ENCODE measurements around the gene TXNL4B. TPM values are rescaled to one million over a fixed set of nuclear protein-coding genes. Genes with fewer than 3 reads are reported as not detected.

The TXNL4B gene
- total RNA-seq, 2 donors from 2014 or later: 3.7 to 38.6 TPM

DNA sequence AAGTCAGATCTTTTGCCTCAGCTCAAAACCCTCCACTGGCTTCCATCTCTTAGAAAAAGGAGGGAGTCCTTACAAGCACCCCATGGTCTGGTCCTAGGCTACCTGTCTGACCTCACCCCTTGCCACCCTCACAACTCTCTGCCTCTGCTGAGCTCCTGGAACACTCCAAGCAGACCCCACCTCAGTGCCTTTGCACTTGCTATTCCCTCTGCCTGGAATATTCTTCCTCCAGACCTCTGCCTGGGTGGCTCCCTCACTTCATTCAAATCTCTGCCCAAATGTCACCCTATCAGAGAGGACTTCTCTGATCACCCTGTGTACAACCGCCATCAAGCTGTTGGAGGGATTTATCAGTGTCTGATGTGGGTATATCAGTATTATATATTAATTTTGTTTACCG, 41.1 kb upstream of the TXNL4B start:
- Histone ChIP-seq H3K9me3 (no peaks in the 10 kb centered on the region), H3K27me3 (replicated peaks; ENCODE audit: insufficient read depth) (no peaks in the 10 kb centered on the region), H3K4me1 (ENCODE audit: control insufficient read depth in 1 of 2, low read depth in 2 of 2) (no peaks in the 10 kb centered on the region), H3K27ac (no peak overlapping the region), H3K36me3 (no peaks in the 10 kb centered on the region), H3K4me3 (no peak overlapping the region)
- TF ChIP-seq, protein P1, sequence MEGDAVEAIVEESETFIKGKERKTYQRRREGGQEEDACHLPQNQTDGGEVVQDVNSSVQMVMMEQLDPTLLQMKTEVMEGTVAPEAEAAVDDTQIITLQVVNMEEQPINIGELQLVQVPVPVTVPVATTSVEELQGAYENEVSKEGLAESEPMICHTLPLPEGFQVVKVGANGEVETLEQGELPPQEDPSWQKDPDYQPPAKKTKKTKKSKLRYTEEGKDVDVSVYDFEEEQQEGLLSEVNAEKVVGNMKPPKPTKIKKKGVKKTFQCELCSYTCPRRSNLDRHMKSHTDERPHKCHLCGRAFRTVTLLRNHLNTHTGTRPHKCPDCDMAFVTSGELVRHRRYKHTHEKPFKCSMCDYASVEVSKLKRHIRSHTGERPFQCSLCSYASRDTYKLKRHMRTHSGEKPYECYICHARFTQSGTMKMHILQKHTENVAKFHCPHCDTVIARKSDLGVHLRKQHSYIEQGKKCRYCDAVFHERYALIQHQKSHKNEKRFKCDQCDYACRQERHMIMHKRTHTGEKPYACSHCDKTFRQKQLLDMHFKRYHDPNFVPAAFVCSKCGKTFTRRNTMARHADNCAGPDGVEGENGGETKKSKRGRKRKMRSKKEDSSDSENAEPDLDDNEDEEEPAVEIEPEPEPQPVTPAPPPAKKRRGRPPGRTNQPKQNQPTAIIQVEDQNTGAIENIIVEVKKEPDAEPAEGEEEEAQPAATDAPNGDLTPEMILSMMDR (IDR thresholded peaks at IDR 0.05): no peak
- DNase-seq (ENCODE audit: low spot score): no peak
- ATAC-seq (ENCODE audit: insufficient number of reproducible peaks, low FRiP score, low read depth): no peak

DNA sequence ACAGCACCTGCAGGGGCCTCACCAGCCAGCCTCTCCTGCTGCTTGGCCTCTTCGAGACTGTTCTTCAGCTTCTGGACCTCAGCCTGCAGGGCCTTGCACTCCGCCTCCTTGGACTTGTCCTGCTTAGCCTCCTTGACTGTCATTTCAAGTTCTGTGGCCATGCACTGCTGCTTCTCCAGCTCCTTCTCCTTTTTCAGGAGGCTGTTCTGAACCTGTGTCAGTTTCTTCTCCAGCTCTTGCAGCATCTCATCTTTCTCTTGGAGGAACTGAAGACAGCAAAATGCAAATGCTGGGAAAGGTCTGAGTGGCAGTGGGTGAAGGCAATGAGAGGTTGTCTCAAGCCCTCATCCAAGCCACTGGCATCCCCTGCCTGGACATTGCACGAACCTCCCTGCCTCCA, 39.3 kb upstream of the TXNL4B start:
- no peak for ATAC-seq (ENCODE audit: insufficient number of reproducible peaks, low FRiP score, low read depth)
- TF ChIP-seq, protein P1 (IDR thresholded peaks at IDR 0.05): no peak
- no peak for DNase-seq (ENCODE audit: low spot score)
- no peaks in the 10 kb centered on the region for H3K36me3 ChIP-seq
- H3K4me1 ChIP-seq (ENCODE audit: control insufficient read depth in 1 of 2, low read depth in 2 of 2): no peaks in the 10 kb centered on the region
- H3K27me3 ChIP-seq (replicated peaks; ENCODE audit: insufficient read depth): no peaks in the 10 kb centered on the region
- no peaks in the 10 kb centered on the region for H3K9me3 ChIP-seq
- no peak overlapping the region for H3K27ac ChIP-seq
- H3K4me3 ChIP-seq: no peak overlapping the region

DNA sequence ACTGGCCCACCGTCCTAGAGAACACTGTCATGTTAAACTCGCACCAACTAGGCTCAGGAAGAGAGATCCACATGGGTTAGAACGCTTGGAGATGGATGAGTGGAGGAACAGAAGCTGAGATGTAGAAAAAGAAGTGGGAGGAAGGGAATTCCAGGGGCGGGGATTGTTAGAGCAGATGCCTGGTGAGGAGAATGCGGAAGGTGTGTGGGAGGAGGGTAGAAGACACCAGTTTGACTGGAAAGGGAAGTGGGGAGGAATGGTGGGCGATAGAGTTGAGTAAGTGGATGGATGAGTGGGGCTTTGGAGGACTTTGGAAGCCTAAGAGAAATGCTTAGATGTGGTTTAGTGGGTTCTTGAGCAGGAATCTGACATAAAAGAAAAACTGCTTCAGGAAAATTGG, 37.6 kb upstream of the TXNL4B start:
- ATAC-seq (ENCODE audit: insufficient number of reproducible peaks, low FRiP score, low read depth): no peak
- Histone ChIP-seq H3K4me3 (no peak overlapping the region), H3K9me3 (no peaks in the 10 kb centered on the region), H3K27me3 (replicated peaks; ENCODE audit: insufficient read depth) (no peaks in the 10 kb centered on the region), H3K27ac (no peak overlapping the region), H3K36me3 (no peaks in the 10 kb centered on the region), H3K4me1 (ENCODE audit: control insufficient read depth in 1 of 2, low read depth in 2 of 2) (no peaks in the 10 kb centered on the region)
- DNase-seq (ENCODE audit: low spot score): no peak
- TF ChIP-seq, protein P1 (IDR thresholded peaks at IDR 0.05): no peak

DNA sequence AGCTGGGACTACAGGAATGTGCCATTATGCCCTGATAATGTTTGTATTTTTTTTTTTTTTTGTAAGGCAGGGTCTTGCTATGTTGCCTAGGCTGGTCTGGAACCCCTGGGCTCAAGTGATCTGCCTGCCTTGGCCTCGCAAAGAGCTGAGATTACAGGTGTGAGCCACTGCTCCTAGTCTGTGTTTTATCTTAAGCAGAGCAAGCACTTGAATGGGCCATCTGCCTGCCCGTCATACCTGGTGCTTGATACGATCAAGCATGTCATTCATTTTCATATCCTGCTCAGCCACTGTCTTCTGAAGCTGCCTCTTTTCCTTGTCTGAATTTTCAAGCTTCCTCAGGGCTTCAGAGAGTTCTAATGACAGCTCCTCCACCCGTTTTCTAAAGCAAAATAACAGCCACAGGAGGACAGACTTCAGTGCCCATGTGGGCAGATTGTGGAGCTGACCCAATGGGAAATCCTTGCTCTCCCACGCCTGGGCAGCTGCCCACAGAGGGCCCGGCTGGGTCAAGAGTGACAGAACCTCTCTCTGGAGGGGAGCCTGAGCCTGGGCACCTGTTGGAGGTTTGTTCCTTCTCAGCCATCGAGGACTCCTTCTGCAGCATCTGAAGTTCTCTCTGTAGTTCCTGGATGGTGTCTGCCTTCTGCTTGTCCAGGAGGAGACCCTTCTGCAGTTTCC, 36.7 kb upstream of the TXNL4B start:
- no peak overlapping the region for H3K4me3 ChIP-seq
- no peaks in the 10 kb centered on the region for H3K4me1 ChIP-seq (ENCODE audit: control insufficient read depth in 1 of 2, low read depth in 2 of 2)
- ATAC-seq (ENCODE audit: insufficient number of reproducible peaks, low FRiP score, low read depth) (no peak), DNase-seq (ENCODE audit: low spot score) (no peak)
- no peaks in the 10 kb centered on the region for H3K36me3 ChIP-seq
- H3K9me3 ChIP-seq: no peaks in the 10 kb centered on the region
- no peak overlapping the region for H3K27ac ChIP-seq
- H3K27me3 ChIP-seq (replicated peaks; ENCODE audit: insufficient read depth): no peaks in the 10 kb centered on the region
- TF ChIP-seq, protein P1 (IDR thresholded peaks at IDR 0.05): no peak

DNA sequence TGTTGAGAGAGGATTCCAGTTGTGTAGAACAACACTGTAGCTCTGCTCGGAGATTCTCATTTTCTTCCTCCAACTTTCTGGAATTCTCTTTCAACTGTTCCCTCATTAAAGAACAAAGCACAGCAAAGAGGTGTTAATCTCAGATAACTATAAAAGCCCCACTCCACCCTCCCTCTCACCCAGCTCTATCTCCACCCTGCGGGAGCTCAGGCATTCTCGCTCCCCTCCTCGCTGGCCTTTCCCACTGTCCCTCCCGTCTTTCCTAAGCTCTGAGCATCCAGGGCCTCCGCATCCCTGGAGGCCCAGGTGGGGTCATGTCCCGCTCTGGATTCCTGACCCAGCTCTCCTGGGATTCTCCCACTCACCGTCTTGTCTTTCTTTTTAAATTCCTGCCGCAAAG, 35.3 kb upstream of the TXNL4B start:
- Histone ChIP-seq H3K36me3 (no peaks in the 10 kb centered on the region), H3K9me3 (no peaks in the 10 kb centered on the region), H3K4me1 (ENCODE audit: control insufficient read depth in 1 of 2, low read depth in 2 of 2) (no peaks in the 10 kb centered on the region), H3K27ac (no peak overlapping the region), H3K4me3 (no peak overlapping the region), H3K27me3 (replicated peaks; ENCODE audit: insufficient read depth) (no peaks in the 10 kb centered on the region)
- TF ChIP-seq, protein P1 (IDR thresholded peaks at IDR 0.05): no peak
- ATAC-seq (ENCODE audit: insufficient number of reproducible peaks, low FRiP score, low read depth): no peak
- DNase-seq (ENCODE audit: low spot score): no peak

Data from thoracic aorta (tissue), 2 donors.